ENCODE measurements around the gene WDR89.

DNA sequence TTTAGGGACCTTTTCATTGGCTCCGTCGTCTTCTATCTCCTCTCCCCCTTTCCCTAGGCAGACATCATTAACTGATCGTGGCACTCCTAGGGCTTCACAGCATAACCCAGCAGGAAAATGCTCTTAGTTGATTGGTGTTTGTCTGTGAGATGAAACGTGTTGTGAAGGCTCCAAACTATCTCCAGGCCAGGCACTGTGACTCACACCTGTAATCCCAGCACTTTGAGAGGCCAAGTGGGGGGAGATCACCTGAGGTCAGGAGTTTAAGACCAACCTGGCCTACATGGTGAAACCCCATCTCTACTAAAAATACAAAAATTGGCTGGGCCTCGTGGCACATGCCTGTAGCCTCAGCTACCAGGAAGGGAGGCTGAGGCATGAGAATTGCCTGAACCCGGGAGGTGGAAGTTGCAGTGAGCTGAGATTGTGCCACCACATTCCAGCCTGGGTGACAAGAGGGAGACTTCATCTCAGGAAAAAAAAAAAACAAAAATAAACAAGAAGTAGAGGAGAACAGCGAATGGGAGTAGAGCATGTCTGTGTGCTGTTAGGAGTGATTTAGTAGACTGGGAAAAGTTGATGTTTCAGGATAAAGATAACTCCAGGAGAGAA, 32.3 kb upstream of the WDR89 start:
- no peak for TF ChIP-seq POLR2A (IDR thresholded peaks at IDR 0.05)
- no peak for TF ChIP-seq CTCF (IDR thresholded peaks at IDR 0.05)
